Choroid plexus epithelial cell (primary cell): Measurements from ENCODE around the gene CD28.

Source experiments
- DNase-seq: peaks from one replicate; pipeline ENCODE4 v3.0.0-alpha.2; 2010; ENCODE audit warnings: low read depth
- H3K4me3 ChIP-seq: 2 replicates; pipeline ENCODE4 v1.5.1; 2011; ENCODE audit warnings: low read depth, mild to moderate bottlenecking, control low read depth, low read length, moderate library complexity
- CTCF ChIP-seq: conservative IDR thresholded peaks from 2 replicates; pipeline ENCODE4 v1.5.1; 2011; ENCODE audit warnings: low read depth, mild to moderate bottlenecking, control low read depth, inconsistent platforms, low read length, moderate library complexity

CD28 gene

GRCh38 chr2:203732092-203732952, 25.9 kb downstream of the CD28 start:
- no peak for DNase-seq
- TF ChIP-seq CTCF = no peak
- no peak overlapping the region for H3K4me3 ChIP-seq

- no peak overlapping the region for H3K4me3 ChIP-seq
- no peak for DNase-seq
- no peak for TF ChIP-seq CTCF
Measured at GRCh38 chr2:203732953-203733510, 26.6 kb downstream of the CD28 start.

GRCh38 chr2:203733684-203734083, 27.2 kb downstream of the CD28 start:
- no peak overlapping the region for H3K4me3 ChIP-seq
- no peak for TF ChIP-seq CTCF
- DNase-seq = no peak

GRCh38 chr2:203734276-203734983, 28.0 kb downstream of the CD28 start:
- TF ChIP-seq CTCF = no peak
- no peak for DNase-seq
- H3K4me3 ChIP-seq = no peak overlapping the region

- TF ChIP-seq CTCF = no peak
- DNase-seq = no peak
- H3K4me3 ChIP-seq = no peak overlapping the region
Measured at GRCh38 chr2:203737360-203737759, 30.9 kb downstream of the CD28 start.

- no peak overlapping the region for H3K4me3 ChIP-seq
- TF ChIP-seq CTCF = no peak
- DNase-seq = no peak
Measured at GRCh38 chr2:203739351-203739750, 32.9 kb downstream of the CD28 start.
